RPMI7951 (cell line): Measurements from ENCODE around the gene WFS1. TPM values are rescaled to one million over a fixed set of nuclear protein-coding genes. Genes with fewer than 3 reads are reported as not detected.
A peak's percentile ranks its signal among the peaks of the same experiment; 100 is the strongest.

Experiments
- DNase-seq: peaks from one replicate; pipeline ENCODE4 v3.0.0-alpha.2; 2012; ENCODE audit warnings: low read depth
- total RNA-seq: library from RNA; depleted of rRNA; stranded (reverse); fragments of >200 nt; shearing (Covaris generic); gene quantifications from 2 replicates; pipeline ENCODE4 v1.2.3, GENCODE V29; 2014

The WFS1 gene
- total RNA-seq, 1 experiment from 2014 or later: 28.4 TPM

DNA sequence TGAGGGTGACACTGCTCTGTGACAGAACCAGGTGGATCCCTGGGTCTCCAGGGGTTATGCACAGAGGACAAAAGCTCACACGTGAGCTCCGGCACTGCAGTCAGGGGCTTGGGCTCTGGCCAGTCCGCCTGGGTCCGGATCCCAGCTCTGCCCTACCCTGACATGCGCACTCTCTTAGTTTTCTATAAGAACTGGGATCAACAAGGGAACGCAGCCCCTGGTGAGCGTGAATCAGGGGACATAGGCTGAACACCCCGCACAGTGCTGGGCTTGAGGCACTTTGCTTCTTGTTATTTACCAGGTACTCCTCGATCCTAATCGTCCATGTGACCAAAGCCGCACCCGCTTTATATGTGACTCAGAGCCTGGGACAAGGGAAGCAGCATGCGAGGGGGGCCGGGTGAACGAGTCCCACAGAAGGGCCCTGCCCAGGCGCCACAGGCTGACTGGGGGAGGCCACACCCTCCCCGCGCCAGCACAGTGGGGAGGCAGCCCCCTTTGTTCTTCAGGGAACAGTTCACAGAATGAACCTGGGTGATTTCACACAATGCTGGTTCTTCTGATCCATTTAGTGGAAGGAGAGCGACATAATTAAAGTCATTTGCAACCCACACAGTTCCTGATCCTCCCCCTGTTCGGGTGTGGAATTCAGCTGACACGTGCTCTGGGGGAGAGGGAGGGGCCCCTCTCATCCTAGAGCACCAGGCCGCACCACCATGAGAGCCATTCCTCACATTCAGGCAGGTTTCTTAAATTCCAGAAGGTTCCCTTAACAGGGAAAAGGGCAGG, 55.5 kb downstream of the WFS1 start:
- DNase-seq: peak; percentile 50

DNA sequence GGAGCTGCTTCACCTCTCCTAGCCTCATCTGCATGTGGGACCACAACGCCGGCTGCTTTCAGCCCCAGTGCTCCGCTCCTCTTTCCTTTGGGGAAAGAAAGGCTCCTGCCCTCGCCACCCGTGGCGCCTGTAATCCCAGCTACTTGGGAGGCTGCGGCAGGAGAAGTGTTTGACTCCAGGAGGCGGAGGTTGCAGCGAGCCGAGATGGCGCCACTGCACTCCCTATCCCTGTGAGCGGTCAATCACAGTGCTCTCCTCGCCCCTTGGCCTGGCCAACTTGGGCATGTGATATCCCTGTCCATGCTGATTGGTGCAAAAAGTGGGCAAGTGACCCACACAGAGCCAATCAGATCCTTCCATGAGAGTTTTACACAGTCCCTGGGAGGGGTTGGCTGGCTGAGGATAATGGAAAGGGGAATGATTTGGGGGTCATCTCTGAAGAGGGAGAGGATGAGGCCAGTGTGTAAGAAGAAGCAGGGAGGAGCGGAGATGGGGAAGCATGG, 56.2 kb downstream of the WFS1 start:
- DNase-seq: no peak

- DNase-seq: no peak
Measured at GRCh38 chr4:6326312-6327060, 56.8 kb downstream of the WFS1 start.

- peak; percentile 54 for DNase-seq
Measured at GRCh38 chr4:6327220-6327917, 57.7 kb downstream of the WFS1 start.

GRCh38 chr4:6328526-6328925, 58.9 kb downstream of the WFS1 start:
- DNase-seq: no peak

DNA sequence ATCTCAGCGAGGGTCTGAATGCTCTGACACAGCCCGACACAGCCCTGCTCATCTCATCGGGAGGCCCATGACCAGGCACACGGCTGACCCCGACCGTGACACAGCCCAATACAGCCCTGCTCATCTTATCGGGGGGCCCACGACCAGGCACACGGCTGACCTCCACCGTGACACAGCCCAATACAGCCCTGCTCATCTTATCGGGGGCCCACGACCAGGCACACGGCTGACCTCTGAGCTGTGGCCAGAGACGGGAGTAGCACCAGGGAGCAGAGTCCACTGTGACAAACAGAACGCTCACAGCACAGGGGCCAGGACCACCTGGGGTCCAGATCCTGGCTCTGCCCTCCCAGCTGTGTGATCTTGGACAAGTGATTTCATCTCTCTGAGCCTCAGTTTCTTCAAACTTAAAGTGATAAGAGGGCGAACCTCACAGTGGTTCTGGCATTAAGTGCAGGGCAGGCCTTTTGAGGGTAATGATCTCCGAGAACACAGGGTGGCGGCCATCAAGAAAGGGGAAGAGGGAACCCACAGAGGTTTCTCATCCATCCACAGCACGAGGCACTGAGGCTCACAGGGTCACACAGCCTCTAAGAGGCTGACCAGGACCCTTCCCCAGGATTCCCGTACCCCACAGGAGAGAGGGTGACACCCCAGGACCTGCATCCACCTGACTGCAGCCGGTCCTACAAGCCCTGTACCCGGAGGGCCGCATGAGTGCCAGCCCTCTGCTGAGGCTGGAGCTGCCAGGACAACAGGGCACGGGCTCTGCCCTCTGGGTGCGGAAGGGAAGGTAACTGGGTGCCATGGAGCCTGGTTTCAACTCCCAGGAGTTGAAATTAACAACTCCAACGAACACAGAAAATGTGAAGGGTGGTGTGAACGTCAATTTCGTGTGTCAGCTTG, 60.1 kb downstream of the WFS1 start:
- DNase-seq: no peak

GRCh38 chr4:6330384-6330767, 60.7 kb downstream of the WFS1 start:
- DNase-seq: no peak

GRCh38 chr4:6331018-6331417, 61.4 kb downstream of the WFS1 start:
- no peak for DNase-seq

- DNase-seq: no peak
Measured at GRCh38 chr4:6331468-6331867, 61.8 kb downstream of the WFS1 start.

DNA sequence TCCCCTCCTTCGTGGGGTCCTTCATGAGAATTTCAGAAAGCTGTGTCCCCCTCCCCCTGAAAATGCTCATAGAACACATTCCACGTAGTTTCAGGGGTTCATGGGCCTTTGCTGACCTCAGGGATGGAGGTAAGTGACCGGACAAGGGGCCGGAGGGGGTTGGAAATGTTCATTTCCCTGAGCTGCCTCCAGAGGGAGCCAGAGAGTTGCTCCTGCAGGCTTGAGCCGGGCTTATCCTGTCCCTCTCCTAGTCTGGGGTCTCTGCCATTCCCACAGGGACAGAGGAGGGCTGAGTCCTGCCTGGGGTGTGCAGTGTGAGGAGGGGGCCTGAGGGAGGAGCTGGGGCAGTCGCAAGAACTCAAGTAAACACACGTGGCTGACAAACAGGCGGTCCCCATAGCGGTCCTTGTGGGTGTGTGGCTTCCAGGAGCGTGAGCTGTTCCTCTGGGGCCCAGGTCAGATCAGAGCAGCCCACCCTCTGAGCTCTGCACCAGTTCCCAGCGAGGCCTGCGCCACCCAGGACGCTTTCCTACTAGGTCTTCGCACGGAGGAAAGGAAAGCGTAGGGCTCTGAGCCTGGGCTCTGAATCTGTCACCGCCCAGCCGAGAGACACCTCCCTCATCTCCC, 62.5 kb downstream of the WFS1 start:
- DNase-seq: no peak

DNA sequence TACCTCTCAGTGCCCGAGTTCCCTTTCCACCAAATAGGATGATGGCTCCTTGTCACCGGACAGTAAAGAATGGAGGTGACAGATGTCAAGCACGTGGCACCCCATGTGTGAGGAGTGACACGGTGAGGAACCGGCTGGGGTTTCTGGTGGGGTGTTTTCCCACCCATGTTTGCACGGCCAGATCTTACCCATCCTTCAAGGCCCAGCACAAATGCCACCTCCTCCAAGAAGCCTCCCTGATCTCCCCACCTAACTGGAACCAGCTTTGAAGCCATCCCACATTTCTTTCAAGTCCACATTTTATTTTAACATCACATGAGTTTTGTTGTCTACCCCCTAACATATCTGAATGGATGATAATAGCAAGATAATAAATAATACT, 63.0 kb downstream of the WFS1 start:
- DNase-seq: no peak

GRCh38 chr4:6333301-6334202, 63.9 kb downstream of the WFS1 start:
- peak; percentile 19 for DNase-seq

DNA sequence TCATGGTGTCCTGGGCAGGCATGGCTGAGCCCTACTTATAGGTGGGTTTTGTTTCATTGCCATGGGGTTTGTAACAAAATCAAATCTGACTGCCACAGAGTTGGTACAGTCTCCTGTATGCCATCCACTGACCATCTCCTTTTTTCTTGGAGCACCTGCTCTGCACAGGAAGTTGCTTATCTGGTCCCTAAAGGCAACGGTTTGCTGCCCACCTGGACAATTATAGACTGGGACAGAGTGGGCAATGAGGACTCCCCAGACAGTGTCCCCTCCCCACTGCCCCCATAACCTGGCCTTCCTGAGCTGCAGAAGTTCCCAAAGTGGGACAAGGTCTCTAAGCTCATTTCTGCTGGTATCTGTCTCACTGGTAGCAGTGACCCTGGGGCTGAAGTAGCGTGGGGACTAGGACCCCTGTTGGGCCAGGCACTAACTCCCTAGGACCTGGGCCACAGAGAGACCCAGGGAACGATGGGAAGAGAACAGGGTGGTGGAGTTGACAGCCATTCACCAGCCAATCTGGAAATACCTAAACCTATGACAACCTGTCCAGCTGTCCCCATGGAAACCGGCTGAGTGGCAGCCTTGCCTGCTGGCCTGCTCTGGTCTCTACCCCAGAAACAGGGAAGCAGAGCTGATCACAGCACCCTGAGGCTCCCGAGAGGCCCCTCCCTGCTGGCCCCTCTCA, 64.7 kb downstream of the WFS1 start:
- DNase-seq: no peak

GRCh38 chr4:6335040-6335590, 65.5 kb downstream of the WFS1 start:
- DNase-seq: no peak

DNA sequence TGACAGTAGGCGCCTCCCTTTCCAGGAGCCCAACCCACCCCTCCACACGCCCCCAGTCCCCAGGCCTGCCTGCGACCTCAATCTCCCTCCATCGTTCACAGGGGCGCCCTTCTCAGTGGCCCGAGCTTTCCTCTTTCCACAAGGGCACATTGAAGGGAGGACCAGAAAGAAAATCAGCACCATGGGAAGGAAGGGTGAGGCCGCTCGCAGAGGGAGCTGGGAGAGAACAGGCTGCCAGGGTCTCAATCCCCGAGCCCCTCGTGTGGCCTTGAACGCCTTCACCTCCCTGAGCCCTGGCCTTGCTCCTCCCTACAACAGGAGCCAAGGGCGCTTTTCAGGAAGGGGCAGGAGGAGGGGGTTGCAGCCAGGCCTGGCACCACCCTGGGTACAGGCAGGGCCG, 66.5 kb downstream of the WFS1 start:
- no peak for DNase-seq

DNA sequence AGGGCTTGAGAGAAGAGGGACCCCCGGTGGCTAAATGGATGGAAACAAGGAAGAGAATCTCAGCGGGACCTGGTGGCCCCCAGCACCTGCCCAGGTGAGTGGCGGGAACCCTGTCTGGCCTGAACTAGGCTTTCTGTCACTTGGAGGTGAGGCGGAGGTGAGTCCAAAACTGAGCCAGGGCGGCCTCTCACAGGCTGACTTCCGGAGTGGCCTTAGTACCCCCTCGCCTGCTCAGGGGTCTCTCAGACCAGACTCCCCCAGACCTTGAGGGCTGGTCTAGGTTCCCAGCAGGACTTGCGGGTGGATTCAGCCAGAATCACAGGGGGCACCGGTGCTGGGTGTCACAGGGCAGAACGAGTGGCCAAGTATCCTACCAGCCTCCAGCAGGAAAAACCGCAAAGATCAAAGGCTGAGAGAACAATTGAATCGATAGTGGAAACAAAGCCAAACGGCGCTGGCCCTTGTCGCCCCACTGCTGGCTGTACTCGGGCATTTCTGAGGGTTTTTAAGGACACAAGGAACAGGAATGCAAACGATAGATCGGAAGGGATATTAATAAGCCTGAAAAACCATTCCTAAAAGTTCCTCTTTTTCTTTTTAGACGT, 67.8 kb downstream of the WFS1 start:
- DNase-seq: no peak

GRCh38 chr4:6338175-6338950, 68.7 kb downstream of the WFS1 start:
- no peak for DNase-seq
